KG1 (cell line): ENCODE data around the gene BHLHE40.
"Not testable (repeated sequence)": the region's sequence is repeated elsewhere in the genome, so short reads cannot be mapped to it uniquely, and the experiment has no call there.

Experiments
- DNase-seq: peaks from one replicate; lab custom pipeline; 2025; lab: John Stamatoyannopoulos, UW

Gene BHLHE40

GRCh38 chr3:4961865-4962264 lies 17.4 kb upstream of the BHLHE40 start:
- not testable (repeated sequence) for DNase-seq

GRCh38 chr3:4963669-4964570 lies 15.3 kb upstream of the BHLHE40 start:
- no peak for DNase-seq

GRCh38 chr3:4966006-4966405 lies 13.2 kb upstream of the BHLHE40 start:
- DNase-seq: not testable (repeated sequence)

- not testable (repeated sequence) for DNase-seq
Measured at GRCh38 chr3:4967683-4968082, 11.6 kb upstream of the BHLHE40 start.

GRCh38 chr3:4971437-4971836 lies 7.8 kb upstream of the BHLHE40 start:
- DNase-seq: not testable (repeated sequence)

GRCh38 chr3:4971838-4972237 lies 7.4 kb upstream of the BHLHE40 start:
- no peak for DNase-seq

GRCh38 chr3:4972652-4973643 lies 6.3 kb upstream of the BHLHE40 start:
- no peak for DNase-seq

- no peak for DNase-seq
Measured at GRCh38 chr3:4974154-4974553, 5.1 kb upstream of the BHLHE40 start.

- DNase-seq: no peak
Measured at GRCh38 chr3:4976109-4976508, 3.1 kb upstream of the BHLHE40 start.

- DNase-seq: no peak
Measured at GRCh38 chr3:4977001-4977852, 2.0 kb upstream of the BHLHE40 start.

- peak; percentile 82 for DNase-seq
Measured at GRCh38 chr3:4977853-4978203, 1.4 kb upstream of the BHLHE40 start.

- DNase-seq: peak; percentile 94
Measured at GRCh38 chr3:4978204-4978965, 852 bp upstream of the BHLHE40 start.

GRCh38 chr3:4978966-4979427 lies 240 bp upstream of the BHLHE40 start:
- DNase-seq: peak; percentile 94

GRCh38 chr3:4980229-4981203 lies 1.3 kb downstream of the BHLHE40 start:
- peak; percentile 88 for DNase-seq

GRCh38 chr3:4981294-4981664 lies 2.0 kb downstream of the BHLHE40 start:
- no peak for DNase-seq

GRCh38 chr3:4981665-4982494 lies 2.6 kb downstream of the BHLHE40 start:
- DNase-seq: no peak

- DNase-seq: no peak
Measured at GRCh38 chr3:4982773-4983738, 3.8 kb downstream of the BHLHE40 start.
